HepG2 (cell line): Measurements from ENCODE around the gene TMED3. TPM values are rescaled to one million over a fixed set of nuclear protein-coding genes. Genes with fewer than 3 reads are reported as not detected.

Source experiments
- ADNP ChIP-seq: sonication (generic); formaldehyde crosslinking; IDR thresholded peaks from 2 replicates; pipeline ENCODE4 v1.4.0; 2020; ENCODE audit warnings: missing genetic modification reagents
- ARNTL ChIP-seq: sonication (generic); formaldehyde crosslinking; IDR thresholded peaks from 2 replicates; pipeline ENCODE4 v1.4.0; 2020; ENCODE audit warnings: mild to moderate bottlenecking, missing genetic modification reagents
- CHCHD3 ChIP-seq: sonication (generic); formaldehyde crosslinking; IDR thresholded peaks from 2 replicates; pipeline ENCODE4 v1.8.0; 2022; ENCODE audit warnings: mild to moderate bottlenecking, missing genetic modification reagents, moderate library complexity
- ELF3 ChIP-seq: IDR thresholded peaks from 2 replicates; pipeline ENCODE4 v1.6.1; 2016; ENCODE audit warnings: missing genetic modification reagents, missing compliant biosample characterization
- ETV5 ChIP-seq: IDR thresholded peaks from 2 replicates; pipeline ENCODE4 v1.6.1; 2018; ENCODE audit warnings: missing biosample characterization, missing genetic modification reagents, inconsistent platforms, borderline replicate concordance
- FOXP1 ChIP-seq, 2 experiments: fragments of 450-650 bp in 1 of 2; IDR thresholded peaks; 2 replicates each; pipeline ENCODE4 v1.6.1; 2017 to 2018; ENCODE audit warnings: antibody characterized with exemption in 1 of 2
- GFI1 ChIP-seq: sonication (generic); formaldehyde crosslinking; IDR thresholded peaks from 2 replicates; pipeline ENCODE4 v1.5.0; 2020; ENCODE audit warnings: missing genetic modification reagents, mild to moderate bottlenecking, borderline replicate concordance
- HES4 ChIP-seq: sonication (generic); formaldehyde crosslinking; IDR thresholded peaks from 2 replicates; pipeline ENCODE4 v1.9.0; 2021; ENCODE audit warnings: mild to moderate bottlenecking, missing genetic modification reagents, borderline replicate concordance
- HMG20A ChIP-seq: IDR thresholded peaks from 2 replicates; pipeline ENCODE4 v1.6.1; 2016; ENCODE audit warnings: borderline replicate concordance
- HNRNPLL ChIP-seq: fragments of 200-400 bp; formaldehyde crosslinking; IDR thresholded peaks from 2 replicates; pipeline ENCODE4 v1.6.1; 2017; ENCODE audit warnings: mild to moderate bottlenecking, low read depth, low read length; ENCODE audit not compliant: poor library complexity, severe bottlenecking
- KAT2B ChIP-seq: fragments of 150-350 bp; IDR thresholded peaks from 2 replicates; pipeline ENCODE4 v1.6.1; 2014; ENCODE audit warnings: low read depth, low read length, borderline replicate concordance
- KLF15 ChIP-seq: sonication (generic); formaldehyde crosslinking; IDR thresholded peaks from 2 replicates; pipeline ENCODE4 v1.8.1; 2023; ENCODE audit warnings: borderline replicate concordance, mild to moderate bottlenecking, inconsistent platforms, missing genetic modification reagents, mixed read lengths
- MAX ChIP-seq: IDR thresholded peaks from 2 replicates; pipeline ENCODE4 v1.6.1; 2012; ENCODE audit warnings: inconsistent platforms
- MAZ ChIP-seq, 2 experiments: sonication (generic) in 1 of 2; formaldehyde crosslinking in 1 of 2; IDR thresholded peaks; 2 replicates each; pipeline versions ENCODE4 v1.5.0 to v1.6.1; 2012 to 2020; ENCODE audit warnings: low read depth in 2 of 2, mild to moderate bottlenecking in 2 of 2, borderline replicate concordance in 1 of 2, improper control_type of control experiment in 1 of 2, low read length in 1 of 2, missing genetic modification reagents in 1 of 2, moderate library complexity in 1 of 2
- MED1 ChIP-seq: sonication (generic); formaldehyde crosslinking; IDR thresholded peaks from 2 replicates; pipeline ENCODE4 v1.4.0; 2020; ENCODE audit warnings: missing genetic modification reagents
- MTERF4 ChIP-seq: sonication (generic); formaldehyde crosslinking; IDR thresholded peaks from 2 replicates; pipeline ENCODE4 v1.8.0; 2023; ENCODE audit warnings: mild to moderate bottlenecking, missing genetic modification reagents
- NFYB ChIP-seq: sonication (generic); formaldehyde crosslinking; IDR thresholded peaks from 2 replicates; pipeline ENCODE4 v1.4.0; 2020; ENCODE audit warnings: missing genetic modification reagents
- NFYC ChIP-seq: IDR thresholded peaks from 2 replicates; pipeline ENCODE4 v1.6.1; 2016; ENCODE audit warnings: missing genetic modification reagents, missing compliant biosample characterization
- PHB2 ChIP-seq: fragments of 450-650 bp; IDR thresholded peaks from 2 replicates; pipeline ENCODE4 v1.6.1; 2018; ENCODE audit not compliant: partially characterized antibody
- POGK ChIP-seq: sonication (generic); formaldehyde crosslinking; conservative IDR thresholded peaks from 2 replicates; pipeline ENCODE4 v1.8.0; 2022; ENCODE audit warnings: mild to moderate bottlenecking, moderate library complexity, missing genetic modification reagents
- SNAPC2 ChIP-seq: sonication (generic); formaldehyde crosslinking; IDR thresholded peaks from 2 replicates; pipeline ENCODE4 v1.8.1; 2022; ENCODE audit warnings: mild to moderate bottlenecking, missing genetic modification reagents
- SRSF4 ChIP-seq: fragments of 200-400 bp; formaldehyde crosslinking; IDR thresholded peaks from one replicate; pipeline ENCODE4 v1.6.1; 2018; ENCODE audit warnings: mild to moderate bottlenecking, low read depth, low read length, moderate library complexity; ENCODE audit not compliant: poor library complexity, severe bottlenecking
- ZBTB38 ChIP-seq: sonication (generic); formaldehyde crosslinking; IDR thresholded peaks from 2 replicates; pipeline ENCODE4 v1.5.1; 2020; ENCODE audit warnings: mild to moderate bottlenecking, missing genetic modification reagents
- ZNF34 ChIP-seq: sonication (generic); formaldehyde crosslinking; IDR thresholded peaks from 2 replicates; pipeline ENCODE4 v1.4.0; 2020; ENCODE audit warnings: mild to moderate bottlenecking, missing genetic modification reagents, borderline replicate concordance
- ZNF44 ChIP-seq: sonication (generic); formaldehyde crosslinking; IDR thresholded peaks from 2 replicates; pipeline ENCODE4 v1.5.1; 2020; ENCODE audit warnings: mild to moderate bottlenecking, missing genetic modification reagents
- ZNF496 ChIP-seq: sonication (generic); formaldehyde crosslinking; IDR thresholded peaks from 2 replicates; pipeline ENCODE4 v1.8.1; 2023; ENCODE audit warnings: mild to moderate bottlenecking, moderate library complexity, missing genetic modification reagents; ENCODE audit not compliant: insufficient replicate concordance
- ZNF605 ChIP-seq: sonication (generic); formaldehyde crosslinking; IDR thresholded peaks from 2 replicates; pipeline ENCODE4 v1.8.0; 2022; ENCODE audit warnings: mild to moderate bottlenecking, missing genetic modification reagents
- ZNF670 ChIP-seq: sonication (generic); formaldehyde crosslinking; IDR thresholded peaks from 2 replicates; pipeline ENCODE4 v1.8.0; 2022; ENCODE audit warnings: mild to moderate bottlenecking, missing genetic modification reagents, borderline replicate concordance
- polyA plus RNA-seq, 8 experiments: library from polyadenylated mRNA; depleted of rRNA in 3 of 8; stranded (reverse) in 7 of 8; unstranded in 1 of 8; fragments of >200 nt; fragmentation: Illumina TruSeq in 4 of 8; extraction: Trizol in 4 of 8; gene quantifications; 2 replicates each; pipeline versions ENCODE4 v1.2.1 to v1.2.3, GENCODE V29; 2011 to 2016; ENCODE audit warnings: low read depth in 4 of 8, missing spikeins in 1 of 8, mixed read lengths in 1 of 8; ENCODE audit not compliant: insufficient read depth in 1 of 8
- total RNA-seq, 5 experiments: library from RNA; depleted of rRNA; stranded (reverse); fragments of >200 nt; fragmentation: Illumina TruSeq; extraction: Trizol; gene quantifications; 2 replicates each; pipeline ENCODE4 v1.2.3, GENCODE V29; 2016; ENCODE audit warnings: low read depth in 1 of 5

The TMED3 gene
- total and polyA plus RNA-seq, 2 of the 13 experiments (the other 11 are each of a cell fraction or from before 2014, with no cell fraction given) = 125 to 155 TPM

DNA sequence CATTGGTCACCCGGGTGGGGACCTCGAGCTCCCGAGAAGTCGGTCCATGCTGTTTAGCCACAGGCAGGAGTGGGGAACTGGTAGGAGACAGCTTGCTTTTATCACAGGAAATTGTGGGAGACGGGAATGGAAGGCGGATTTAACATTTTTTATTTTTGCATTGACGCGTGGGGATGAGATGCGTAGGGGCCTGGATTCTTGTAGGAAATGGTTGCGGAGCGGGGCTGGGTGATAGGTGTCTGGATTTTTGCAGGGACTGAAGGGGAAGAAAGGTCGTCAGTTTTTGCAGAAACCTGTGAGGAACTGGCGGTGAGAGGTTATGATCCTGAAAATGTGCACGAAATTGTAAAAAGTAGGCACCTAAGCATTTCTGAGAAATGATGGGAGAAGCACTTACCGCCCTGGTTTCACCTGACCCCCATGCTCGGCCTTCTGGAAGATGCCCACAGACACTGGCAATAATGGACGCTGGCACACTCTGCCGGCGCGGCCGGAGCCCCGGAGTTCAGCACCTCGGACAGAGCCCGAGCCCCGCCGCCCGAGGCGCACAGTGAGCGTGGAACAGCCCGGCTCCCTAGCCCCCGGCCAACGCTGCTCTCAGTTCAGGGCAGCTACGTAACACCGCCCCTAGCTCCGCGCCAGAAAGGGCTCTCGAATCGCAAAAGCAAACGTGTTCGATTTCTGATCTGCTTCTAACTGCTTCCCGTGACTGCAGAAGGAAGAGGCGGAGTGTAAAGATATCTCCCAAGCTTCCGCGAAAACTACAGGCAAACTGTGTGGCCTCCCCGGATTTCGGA, 27.5 kb upstream of the TMED3 start (continued):
- peak; percentile 48 for TF ChIP-seq HNRNPLL
- TF ChIP-seq FOXP1 (IDR thresholded peaks at IDR 0.05) = no peak
- TF ChIP-seq FOXP1 (CRISPR knock-in tag; IDR thresholded peaks at IDR 0.05) = no peak
- TF ChIP-seq KAT2B = no peak
- TF ChIP-seq PHB2 = no peak
- 0 out of 2 replicates have a peak, but pooled peaks have one; percentile 68 for TF ChIP-seq MTERF4 (CRISPR knock-in tag)
- no peak for TF ChIP-seq MAX
- no peak for TF ChIP-seq NFYC (CRISPR knock-in tag)
- peak; percentile 39 for TF ChIP-seq MED1 (CRISPR knock-in tag)
- no peak for TF ChIP-seq CHCHD3 (CRISPR knock-in tag)
- no peak for TF ChIP-seq ZBTB38
- peak; percentile 78 for TF ChIP-seq HES4 (CRISPR knock-in tag)
- no peak for TF ChIP-seq HMG20A
- no peak for TF ChIP-seq GFI1 (CRISPR knock-in tag)
- no peak for TF ChIP-seq ADNP (CRISPR knock-in tag)
- no peak for TF ChIP-seq ETV5
- no peak for TF ChIP-seq ARNTL
- TF ChIP-seq POGK (CRISPR knock-in tag) = 0 out of 2 replicates have a peak, but pooled peaks have one; percentile 26
- TF ChIP-seq ZNF34 (CRISPR knock-in tag) = no peak
- TF ChIP-seq ELF3 (CRISPR knock-in tag) = 0 out of 2 replicates have a peak, but pooled peaks have one; percentile 25
- TF ChIP-seq ZNF605 = peak; percentile 69; the same call in 1 of the 2 replicates
- no peak for TF ChIP-seq SNAPC2
- TF ChIP-seq NFYB (CRISPR knock-in tag) = 0 out of 2 replicates have a peak, but pooled peaks have one; percentile 13
- no peak for TF ChIP-seq ZNF670 (CRISPR knock-in tag)
- TF ChIP-seq ZNF44 (CRISPR knock-in tag) = no peak
- no peak for TF ChIP-seq ZNF496 (CRISPR knock-in tag)
- no peak for TF ChIP-seq SRSF4
- TF ChIP-seq MAZ (IDR thresholded peaks at IDR 0.05; ENCODE audit: borderline replicate concordance, low read depth, low read length) = no peak
- TF ChIP-seq MAZ (CRISPR knock-in tag; IDR thresholded peaks at IDR 0.05; ENCODE audit: low read depth) = 0 out of 2 replicates have a peak, but pooled peaks have one; percentile 47
- 0 out of 2 replicates have a peak, but pooled peaks have one; percentile 52 for TF ChIP-seq KLF15
